ENCODE results near the gene TYMP.
A peak's percentile ranks its signal among the peaks of the same experiment; 100 is the strongest.

The TYMP gene

GRCh38 chr22:50569896-50570535, 40.2 kb upstream of the TYMP start:
- H3K4me3 ChIP-seq (ENCODE audit: low read depth, low read length): no peak overlapping the region
- no peak for TF ChIP-seq CTCF (IDR thresholded peaks at IDR 0.05; ENCODE audit: low read depth, low read length)

- TF ChIP-seq CTCF (IDR thresholded peaks at IDR 0.05; ENCODE audit: low read depth, low read length): no peak
- no peak overlapping the region for H3K4me3 ChIP-seq (ENCODE audit: low read depth, low read length)
Observed at GRCh38 chr22:50569041-50569459, 39.2 kb upstream of the TYMP start.

- no peak for TF ChIP-seq CTCF (IDR thresholded peaks at IDR 0.05; ENCODE audit: low read depth, low read length)
- H3K4me3 ChIP-seq (ENCODE audit: low read depth, low read length): no peak overlapping the region
Observed at GRCh38 chr22:50568626-50569025, 38.8 kb upstream of the TYMP start.

- TF ChIP-seq CTCF (IDR thresholded peaks at IDR 0.05; ENCODE audit: low read depth, low read length): no peak
Observed at GRCh38 chr22:50567721-50568252, 38.0 kb upstream of the TYMP start.

GRCh38 chr22:50564289-50564688, 34.5 kb upstream of the TYMP start:
- H3K4me3 ChIP-seq (ENCODE audit: low read depth, low read length): no peak overlapping the region
- TF ChIP-seq CTCF (IDR thresholded peaks at IDR 0.05; ENCODE audit: low read depth, low read length): no peak

More at GRCh38 chr22:50567721-50568252, 38.0 kb upstream of the TYMP start:
- H3K4me3 ChIP-seq (ENCODE audit: low read depth, low read length): no peak overlapping the region

GRCh38 chr22:50563413-50564160, 33.8 kb upstream of the TYMP start:
- H3K4me3 ChIP-seq (ENCODE audit: low read depth, low read length): peak overlapping the region; percentile 61
- TF ChIP-seq CTCF (IDR thresholded peaks at IDR 0.05; ENCODE audit: low read depth, low read length): no peak

Data from WI38 (cell line).